Gastroesophageal sphincter (tissue), 4 donors: ENCODE data around the gene ANP32B. TPM values are rescaled to one million over a fixed set of nuclear protein-coding genes. Genes with fewer than 3 reads are reported as not detected.
"Not testable (repeated sequence)": the region's sequence is repeated elsewhere in the genome, so short reads cannot be mapped to it uniquely, and the experiment has no call there.

Experiments
- ATAC-seq: fragments of 150-250 bp; one replicate; pipeline ENCODE4 v1.9.1; 2016; ENCODE audit warnings: mild to moderate bottlenecking, moderate library complexity
- H3K27ac ChIP-seq, 4 donors: fragments of 200-600 bp; sonication (generic) in 3 of 4; 1 replicate in 3 of 4; 2 replicates in 1 of 4; pipeline ENCODE4 v1.5.1; 2016 to 2019
- H3K27me3 ChIP-seq: fragments of 200-600 bp; sonication (generic); one replicate; pipeline ENCODE4 v1.5.1; 2019
- H3K36me3 ChIP-seq, 2 donors: fragments of 200-600 bp; sonication (generic); one replicate each; pipeline ENCODE4 v1.5.1; 2019; ENCODE audit warnings: control low read depth in 1 of 2
- H3K4me1 ChIP-seq, 3 donors: fragments of 200-600 bp; sonication (generic); 1 replicate in 2 of 3; 2 replicates in 1 of 3; pipeline ENCODE4 v1.5.1; 2016 to 2019; ENCODE audit warnings: control low read depth in 2 of 3
- H3K4me3 ChIP-seq, 2 donors: fragments of 200-600 bp; sonication (generic); one replicate each; pipeline ENCODE4 v1.5.1; 2019; ENCODE audit warnings: mild to moderate bottlenecking in 1 of 2, moderate library complexity in 1 of 2
- H3K9me3 ChIP-seq, 3 donors: fragments of 200-600 bp; sonication (generic); one replicate each; pipeline ENCODE4 v1.5.1; 2017 to 2019; ENCODE audit warnings: control low read depth in 2 of 3
- EP300 ChIP-seq: sonication (generic); formaldehyde crosslinking; IDR thresholded peaks from one replicate; pipeline ENCODE4 v1.6.1; 2017; ENCODE audit warnings: antibody characterized with exemption, mild to moderate bottlenecking
- POLR2A ChIP-seq, 2 donors: fragments of 450-650 bp; IDR thresholded peaks; one replicate each; pipeline ENCODE4 v1.6.1; 2017; ENCODE audit warnings: antibody characterized with exemption in 2 of 2, mild to moderate bottlenecking in 2 of 2, moderate library complexity in 1 of 2
- POLR2AphosphoS5 ChIP-seq: sonication (generic); formaldehyde crosslinking; IDR thresholded peaks from one replicate; pipeline ENCODE4 v1.6.1; 2017; ENCODE audit warnings: antibody characterized with exemption
- WGBS, 2 donors: methylation state at CpG; one replicate each; pipeline ENCODE4 v1.1.5; 2018; ENCODE audit warnings: low coverage in 1 of 2; 5-methylcytosine and 5-hydroxymethylcytosine counted together
- total RNA-seq, 4 donors: library from RNA; depleted of rRNA; stranded (reverse); fragments of >200 nt; gene quantifications; one replicate each; pipeline ENCODE4 v1.1.0, GENCODE V29; 2016
- TF ChIP-seq, protein P1 (sequence below), 4 experiments: fragments of 200-600 bp in 2 of 4; fragments of 450-650 bp in 2 of 4; sonication (generic) in 1 of 4; IDR thresholded peaks; one replicate each; pipeline ENCODE4 v1.5.1; 2017 to 2019; ENCODE audit warnings: antibody characterized with exemption in 4 of 4, mild to moderate bottlenecking in 2 of 4, moderate library complexity in 2 of 4

ANP32B gene
- total RNA-seq, 4 donors from 2014 or later: 33.0 to 41.0 (median 36.1) TPM

DNA sequence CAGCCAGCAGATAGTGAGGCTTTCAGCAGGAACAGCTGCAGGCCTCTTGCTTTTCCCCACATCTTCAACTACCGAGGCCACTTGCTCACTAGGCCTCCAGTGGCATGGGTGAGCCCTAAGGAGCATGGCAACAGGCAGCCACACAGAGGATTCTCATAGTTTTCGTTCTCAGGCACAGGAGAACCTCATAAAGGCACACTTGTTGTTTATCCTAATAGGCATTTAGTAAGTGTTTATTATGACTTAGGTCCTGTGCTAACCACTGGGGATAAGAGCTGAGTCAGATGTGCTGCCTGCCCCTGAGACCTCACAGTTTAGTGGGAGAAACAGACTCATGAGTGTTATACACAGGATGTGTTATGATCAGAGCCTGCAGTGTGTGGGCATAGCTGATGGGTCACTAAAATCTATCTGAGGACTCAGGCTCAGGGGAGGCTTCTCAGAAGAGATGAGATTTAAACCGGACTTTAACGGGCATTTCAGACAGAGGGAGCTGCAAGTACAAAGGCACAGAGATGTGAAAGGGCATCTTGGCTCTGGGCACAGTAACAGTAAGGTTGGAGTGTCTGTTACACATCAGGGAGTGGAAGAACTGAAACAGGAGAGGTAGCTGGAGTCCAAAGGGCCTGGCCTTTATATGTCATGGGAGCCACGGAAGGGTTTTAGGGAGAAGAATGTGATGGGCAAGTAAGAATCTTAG is 24.2 kb upstream of the ANP32B start:
- H3K27ac ChIP-seq: no peak overlapping the region

DNA sequence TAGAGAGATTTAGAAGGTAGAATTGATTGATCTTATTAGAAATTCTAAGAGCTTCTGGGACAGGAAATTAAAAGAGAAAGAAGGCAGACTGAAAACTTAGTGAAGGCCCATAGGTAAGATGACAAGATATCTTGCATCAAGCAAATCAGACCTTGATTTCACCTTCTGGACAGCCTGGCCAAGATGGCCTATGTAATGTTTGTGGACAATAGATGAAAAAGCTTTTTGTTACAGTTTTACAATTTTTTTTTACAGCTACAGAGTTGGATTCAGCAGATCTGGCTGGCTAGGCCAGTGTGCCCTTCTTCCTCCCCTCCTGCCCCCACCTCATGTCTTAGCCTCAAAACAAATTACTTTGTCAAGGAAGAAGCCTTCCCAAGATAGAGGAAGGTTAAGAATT is 23.6 kb upstream of the ANP32B start:
- Histone ChIP-seq H3K9me3 (no peaks in the 10 kb centered on the region), H3K4me1 (no peaks in the 10 kb centered on the region), H3K27ac (no peak overlapping the region), H3K27me3 (no peaks in the 10 kb centered on the region), H3K4me3 (no peak overlapping the region), H3K36me3 (no peaks in the 10 kb centered on the region)
- TF ChIP-seq POLR2A (IDR thresholded peaks at IDR 0.05) (no peak), EP300 (no peak), POLR2AphosphoS5 (no peak)
- TF ChIP-seq, protein P1, sequence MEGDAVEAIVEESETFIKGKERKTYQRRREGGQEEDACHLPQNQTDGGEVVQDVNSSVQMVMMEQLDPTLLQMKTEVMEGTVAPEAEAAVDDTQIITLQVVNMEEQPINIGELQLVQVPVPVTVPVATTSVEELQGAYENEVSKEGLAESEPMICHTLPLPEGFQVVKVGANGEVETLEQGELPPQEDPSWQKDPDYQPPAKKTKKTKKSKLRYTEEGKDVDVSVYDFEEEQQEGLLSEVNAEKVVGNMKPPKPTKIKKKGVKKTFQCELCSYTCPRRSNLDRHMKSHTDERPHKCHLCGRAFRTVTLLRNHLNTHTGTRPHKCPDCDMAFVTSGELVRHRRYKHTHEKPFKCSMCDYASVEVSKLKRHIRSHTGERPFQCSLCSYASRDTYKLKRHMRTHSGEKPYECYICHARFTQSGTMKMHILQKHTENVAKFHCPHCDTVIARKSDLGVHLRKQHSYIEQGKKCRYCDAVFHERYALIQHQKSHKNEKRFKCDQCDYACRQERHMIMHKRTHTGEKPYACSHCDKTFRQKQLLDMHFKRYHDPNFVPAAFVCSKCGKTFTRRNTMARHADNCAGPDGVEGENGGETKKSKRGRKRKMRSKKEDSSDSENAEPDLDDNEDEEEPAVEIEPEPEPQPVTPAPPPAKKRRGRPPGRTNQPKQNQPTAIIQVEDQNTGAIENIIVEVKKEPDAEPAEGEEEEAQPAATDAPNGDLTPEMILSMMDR (IDR thresholded peaks at IDR 0.05): no peak
- ATAC-seq: no peak

More for the DNA sequence above, 24.2 kb upstream of the ANP32B start:
- 52 to 76% methylated on average over 5 of the region's 5 CpGs for WGBS, 2 donors
- H3K4me1 ChIP-seq: no peaks in the 10 kb centered on the region
- H3K9me3 ChIP-seq: no peaks in the 10 kb centered on the region
- H3K4me3 ChIP-seq: no peak overlapping the region
- no peaks in the 10 kb centered on the region for H3K27me3 ChIP-seq
- no peaks in the 10 kb centered on the region for H3K36me3 ChIP-seq
- TF ChIP-seq EP300 (no peak), POLR2AphosphoS5 (no peak), POLR2A (IDR thresholded peaks at IDR 0.05) (no peak)
- TF ChIP-seq, protein P1 (IDR thresholded peaks at IDR 0.05): no peak
- ATAC-seq: no peak

DNA sequence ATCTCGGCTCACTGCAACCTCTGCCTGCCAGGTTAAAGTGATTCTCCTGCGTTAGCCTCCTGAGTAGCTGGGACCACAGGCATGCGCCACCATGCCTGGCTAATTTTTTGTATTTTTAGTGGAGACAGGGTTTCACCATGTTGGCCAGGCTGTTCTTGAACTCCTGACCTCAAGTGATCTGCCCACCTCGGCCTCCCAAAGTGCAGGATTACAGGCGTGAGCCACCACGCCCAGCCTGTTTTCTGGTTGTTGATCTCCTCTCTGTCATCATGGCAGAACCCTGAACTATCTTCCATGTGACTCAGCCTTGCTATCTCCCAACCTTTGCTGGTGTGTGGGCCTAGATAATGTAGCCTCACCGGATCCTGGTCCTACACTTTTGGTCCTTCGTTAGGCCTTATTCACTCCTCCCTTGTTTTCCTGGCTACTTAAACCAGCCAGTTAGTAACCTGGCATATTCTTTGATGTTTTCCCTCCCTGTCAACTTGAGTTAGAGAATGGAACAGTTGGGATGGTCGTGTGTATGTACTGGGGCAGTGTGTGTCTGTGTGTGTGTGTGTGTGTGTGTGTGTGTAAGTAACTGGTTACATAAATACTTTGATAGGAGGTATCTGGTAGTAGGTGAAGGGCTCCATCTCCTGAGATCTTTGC is 22.3 kb upstream of the ANP32B start:
- ATAC-seq, H3K4me1 ChIP-seq, H3K36me3 ChIP-seq, H3K27ac ChIP-seq, H3K9me3 ChIP-seq, H3K27me3 ChIP-seq, H3K4me3 ChIP-seq: not testable (repeated sequence)
- WGBS, 2 donors: 89 to 90% methylated on average over 5 to 6 of the region's 9 CpGs

DNA sequence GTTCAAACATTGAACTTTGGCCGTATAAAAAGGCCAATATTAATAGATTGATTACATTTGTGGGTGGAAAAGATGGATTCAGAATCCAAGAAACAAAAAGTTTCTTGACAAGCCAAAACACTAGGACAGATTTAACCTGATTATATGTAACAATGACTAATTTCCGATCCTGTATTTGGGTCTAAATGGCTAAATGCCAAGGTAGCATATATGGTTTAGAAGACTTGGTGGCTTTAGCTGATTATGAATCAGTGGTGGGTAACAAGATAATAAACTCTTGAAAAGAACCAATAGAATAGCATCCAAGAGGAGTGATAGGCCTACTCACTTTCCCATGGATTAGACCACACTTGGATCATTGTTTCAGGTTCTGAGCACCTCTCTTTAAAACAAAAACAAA is 21.8 kb upstream of the ANP32B start:
- Histone ChIP-seq H3K27me3 (no peaks in the 10 kb centered on the region), H3K9me3 (no peaks in the 10 kb centered on the region), H3K27ac (no peak overlapping the region), H3K4me1 (no peaks in the 10 kb centered on the region), H3K4me3 (no peak overlapping the region), H3K36me3 (no peaks in the 10 kb centered on the region)
- ATAC-seq: no peak
- WGBS, 2 donors: 50 to 78% methylated on average over 1 to 2 of the region's 2 CpGs
- TF ChIP-seq, protein P1 (IDR thresholded peaks at IDR 0.05): no peak
- no peak for TF ChIP-seq POLR2AphosphoS5
- TF ChIP-seq EP300: no peak
- TF ChIP-seq POLR2A (IDR thresholded peaks at IDR 0.05): no peak

DNA sequence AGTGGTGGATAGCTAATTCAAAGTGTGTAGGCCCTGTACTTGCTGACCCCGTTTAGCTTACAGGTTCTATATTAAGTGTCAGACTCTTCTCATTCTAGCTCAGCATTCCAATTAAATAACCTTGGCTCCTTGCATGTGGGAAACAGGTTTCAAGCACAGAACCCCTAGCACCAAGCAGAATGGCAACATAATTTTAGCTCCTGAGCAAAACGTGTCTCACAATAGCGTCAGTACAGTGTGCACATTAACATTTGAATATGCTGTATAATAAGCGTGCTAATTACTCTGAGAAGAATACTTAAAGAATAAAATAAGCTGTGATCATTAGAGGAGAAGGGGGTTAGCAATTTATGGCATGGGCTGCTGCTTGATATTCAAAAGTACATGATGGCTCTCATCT is 21.0 kb upstream of the ANP32B start:
- H3K27me3 ChIP-seq: peaks cover 4% of the 10 kb centered on the region
- no peaks in the 10 kb centered on the region for H3K9me3 ChIP-seq
- H3K4me1 ChIP-seq: no peaks in the 10 kb centered on the region
- 66 to 90% methylated on average over 2 to 4 of the region's 4 CpGs for WGBS, 2 donors
- TF ChIP-seq POLR2A (IDR thresholded peaks at IDR 0.05): no peak
- TF ChIP-seq EP300: no peak
- no peak for TF ChIP-seq POLR2AphosphoS5
- TF ChIP-seq, protein P1 (IDR thresholded peaks at IDR 0.05): no peak
- H3K36me3 ChIP-seq: no peaks in the 10 kb centered on the region
- no peak for ATAC-seq
- no peak overlapping the region for H3K27ac ChIP-seq
- no peak overlapping the region for H3K4me3 ChIP-seq
